GM12874 (cell line): ENCODE data around the gene GRK5.

ENCODE experiments used
- CTCF ChIP-seq: IDR thresholded peaks from 2 replicates; pipeline ENCODE4 v1.5.1; 2011; ENCODE audit warnings: low read depth, mild to moderate bottlenecking, control low read depth, low read length, moderate library complexity; ENCODE audit not compliant: insufficient read depth

The GRK5 gene

GRCh38 chr10:119268428-119268827, 61.1 kb downstream of the GRK5 start:
- TF ChIP-seq CTCF = no peak

GRCh38 chr10:119268871-119269506, 61.6 kb downstream of the GRK5 start:
- no peak for TF ChIP-seq CTCF

- TF ChIP-seq CTCF = no peak
Measured at GRCh38 chr10:119269737-119270136, 62.4 kb downstream of the GRK5 start.

- no peak for TF ChIP-seq CTCF
Measured at GRCh38 chr10:119270762-119271366, 63.5 kb downstream of the GRK5 start.

GRCh38 chr10:119272736-119273135, 65.4 kb downstream of the GRK5 start:
- no peak for TF ChIP-seq CTCF

- no peak for TF ChIP-seq CTCF
Measured at GRCh38 chr10:119273413-119273812, 66.0 kb downstream of the GRK5 start.

GRCh38 chr10:119274519-119275045, 67.2 kb downstream of the GRK5 start:
- no peak for TF ChIP-seq CTCF
